CD4-positive, alpha-beta memory T cell (primary cell): Measurements from ENCODE around the gene RNF157. TPM values are rescaled to one million over a fixed set of nuclear protein-coding genes. Genes with fewer than 3 reads are reported as not detected.

Experiments used
- CTCF ChIA-PET: fragments of 350-600 bp; sonication (Branson Sonifier 250); formaldehyde crosslinking; loops from one replicate; lab custom pipeline; 2021; ENCODE audit warnings: inconsistent platforms; ENCODE audit not compliant: partially characterized antibody; lab: Charles Lee
- POLR2A ChIA-PET: fragments of 350-600 bp; sonication (Branson Sonifier 250); formaldehyde crosslinking; loops from one replicate; lab custom pipeline; 2021; ENCODE audit not compliant: partially characterized antibody; lab: Charles Lee
- DNase-seq, 5 donors: peaks; one replicate each; pipeline versions ENCODE4 v3.0.0 to v3.0.0-alpha.2; 2020 to 2022; ENCODE audit warnings: mixed read lengths in 1 of 5
- H3K27ac ChIP-seq: one replicate; pipeline ENCODE4 v1.7.0; 2013; ENCODE audit warnings: low read depth, low read length
- H3K27me3 ChIP-seq: 2 replicates; pipeline ENCODE4 v1.7.0; 2013; ENCODE audit warnings: mild to moderate bottlenecking, low read length, moderate library complexity; ENCODE audit not compliant: insufficient read depth
- H3K36me3 ChIP-seq: 2 replicates; pipeline ENCODE4 v1.7.0; 2013; ENCODE audit warnings: mild to moderate bottlenecking, low read length, moderate library complexity; ENCODE audit not compliant: insufficient read depth
- H3K4me1 ChIP-seq: 2 replicates; pipeline ENCODE4 v1.7.0; 2013; ENCODE audit warnings: mild to moderate bottlenecking, low read length, moderate library complexity; ENCODE audit not compliant: insufficient read depth
- H3K4me3 ChIP-seq, 2 donors: one replicate each; pipeline ENCODE4 v1.7.0; 2013; ENCODE audit warnings: low read length in 2 of 2, mild to moderate bottlenecking in 1 of 2
- H3K9me3 ChIP-seq, 2 donors: one replicate each; pipeline ENCODE4 v1.7.0; 2013; ENCODE audit warnings: low read length in 2 of 2, control low read depth in 1 of 2; ENCODE audit not compliant: control insufficient read depth in 1 of 2
- H3K27ac Mint-ChIP-seq, 7 donors: one replicate each; pipeline ENCODE4 v1.8.0; 2020 to 2021; ENCODE audit warnings: mixed read lengths in 7 of 7, mild to moderate bottlenecking in 6 of 7, inconsistent platforms in 3 of 7, moderate library complexity in 3 of 7
- H3K27me3 Mint-ChIP-seq, 2 donors: one replicate each; pipeline ENCODE4 v1.8.0; 2020 to 2021; ENCODE audit warnings: mixed read lengths in 2 of 2
- H3K36me3 Mint-ChIP-seq, 2 donors: one replicate each; pipeline ENCODE4 v1.8.0; 2020 to 2021; ENCODE audit warnings: mixed read lengths in 2 of 2, inconsistent platforms in 1 of 2, mild to moderate bottlenecking in 1 of 2
- H3K4me1 Mint-ChIP-seq, 4 donors: one replicate each; pipeline ENCODE4 v1.8.0; 2020 to 2021; ENCODE audit warnings: mixed read lengths in 4 of 4, mild to moderate bottlenecking in 1 of 4
- H3K4me3 Mint-ChIP-seq, 8 donors: one replicate each; pipeline ENCODE4 v1.8.0; 2020 to 2021; ENCODE audit warnings: mixed read lengths in 8 of 8, mild to moderate bottlenecking in 7 of 8, moderate library complexity in 6 of 8, inconsistent platforms in 3 of 8
- H3K9me3 Mint-ChIP-seq, 8 donors: one replicate each; pipeline ENCODE4 v1.8.0; 2020 to 2021; ENCODE audit warnings: mixed read lengths in 8 of 8, mild to moderate bottlenecking in 5 of 8, inconsistent platforms in 3 of 8, moderate library complexity in 1 of 8
- intact Hi-C: fragments of 100-400 bp; cut with micrococcal nuclease; formaldehyde crosslinking; loops from one replicate; pipeline ENCODE4 v1.15.1; 2023
- polyA plus RNA-seq, 2 donors: library from polyadenylated mRNA; unstranded; fragments of 300-500 nt; fragmentation: Illumina TruSeq; gene quantifications; one replicate each; pipeline ENCODE4 v1.2.3, GENCODE V29; 2021
- total RNA-seq, 2 experiments: library from RNA; stranded (reverse); gene quantifications; one replicate each; pipeline ENCODE4 v1.2.3, GENCODE V29; 2021

Gene RNF157
- total and polyA plus RNA-seq, 4 experiments from 2014 or later: 4.0 to 22.5 (median 20.0) TPM

GRCh38 chr17:76159157-76159556, 81.1 kb downstream of the RNF157 start:
- Histone ChIP-seq H3K36me3 (peaks cover 27% of the 10 kb centered on the region), H3K27me3 (no peaks in the 10 kb centered on the region), H3K9me3 (no peaks in the 10 kb centered on the region), H3K4me1 (no peaks in the 10 kb centered on the region), H3K27ac (no peak overlapping the region), H3K4me3 (no peak overlapping the region)
- Mint-ChIP-seq H3K27ac (peak overlapping the region in 4 of 7 donors; percentile 27 to 69 (median 33)), H3K4me1 (peaks cover 2 to 6% (median 5%) of the 10 kb centered on the region in 4 donors), H3K9me3 (peaks cover 0 to 2% (median 0%) of the 10 kb centered on the region in 8 donors), H3K36me3 (peaks cover 60 to 67% of the 10 kb centered on the region in 2 donors), H3K27me3 (no peaks in the 10 kb centered on the region), H3K4me3 (no peak overlapping the region)
- CTCF ChIA-PET: interaction anchor here (0.9 kb wide), 1 partner anchor 120 kb away, joined by 3 read pairs; no protein-coding TSS in a partner anchor
- intact Hi-C loops: no loop called here
- DNase-seq: no peak
- POLR2A ChIA-PET: interaction anchor here (0.6 to 3.4 kb wide), 6 partner anchors 7 to 21 kb away, joined by 3 to 14 read pairs (median 4); no protein-coding TSS in a partner anchor

- peaks cover 4% of the 10 kb centered on the region for H3K4me1 ChIP-seq
- intact Hi-C loops: no loop called here
- H3K27me3 Mint-ChIP-seq: no peaks in the 10 kb centered on the region
- no peaks in the 10 kb centered on the region for H3K27me3 ChIP-seq
- H3K4me1 Mint-ChIP-seq: peaks cover 8 to 19% (median 15%) of the 10 kb centered on the region in 4 donors
- no peak for DNase-seq
- H3K9me3 ChIP-seq: no peaks in the 10 kb centered on the region
- ChIA-PET POLR2A (interaction anchor here (1.2 to 3.4 kb wide), 3 partner anchors 9 to 22 kb away, joined by 4 to 15 read pairs (median 14); no protein-coding TSS in a partner anchor), CTCF (interaction anchor here (1.2 to 18.1 kb wide), 2 partner anchors 21 to 36 kb away, joined by 3 to 214 read pairs; no protein-coding TSS in a partner anchor)
- H3K9me3 Mint-ChIP-seq: peaks cover 0 to 2% (median 0%) of the 10 kb centered on the region in 8 donors
- no peak overlapping the region for H3K4me3 Mint-ChIP-seq
- H3K27ac ChIP-seq: no peak overlapping the region
- peaks cover 33% of the 10 kb centered on the region for H3K36me3 ChIP-seq
- peak overlapping the region in 4 of 7 donors; percentile 9 to 80 (median 56) for H3K27ac Mint-ChIP-seq
- H3K4me3 ChIP-seq: no peak overlapping the region
- peaks cover 61 to 65% of the 10 kb centered on the region in 2 donors for H3K36me3 Mint-ChIP-seq
These were observed 82.5 kb downstream of the RNF157 start for GRCh38 chr17:76157759-76158158.

GRCh38 chr17:76156662-76156991, 83.7 kb downstream of the RNF157 start:
- no peak overlapping the region for H3K4me3 ChIP-seq
- ChIA-PET POLR2A (interaction anchor here (3.0 to 8.1 kb wide), 2 partner anchors 11 to 22 kb away, joined by 15 to 91 read pairs; no protein-coding TSS in a partner anchor), CTCF (interaction anchor here (0.9 to 18.1 kb wide), 3 partner anchors 22 to 123 kb away, joined by 3 to 214 read pairs (median 4); no protein-coding TSS in a partner anchor)
- intact Hi-C loops: no loop called here
- H3K36me3 Mint-ChIP-seq: peaks cover 58 to 72% of the 10 kb centered on the region in 2 donors
- no peak for DNase-seq
- no peak overlapping the region for H3K4me3 Mint-ChIP-seq
- H3K9me3 ChIP-seq: no peaks in the 10 kb centered on the region
- H3K36me3 ChIP-seq: peaks cover 33% of the 10 kb centered on the region
- H3K27me3 ChIP-seq: no peaks in the 10 kb centered on the region
- H3K27me3 Mint-ChIP-seq: no peaks in the 10 kb centered on the region
- peaks cover 15% of the 10 kb centered on the region for H3K4me1 ChIP-seq
- H3K27ac Mint-ChIP-seq: peak overlapping the region in 2 of 7 donors; percentile 61 to 62
- no peak overlapping the region for H3K27ac ChIP-seq
- peaks cover 0 to 2% (median 0%) of the 10 kb centered on the region in 8 donors for H3K9me3 Mint-ChIP-seq
- H3K4me1 Mint-ChIP-seq: peaks cover 19 to 30% (median 26%) of the 10 kb centered on the region in 4 donors

GRCh38 chr17:76155988-76156661, 84.2 kb downstream of the RNF157 start:
- H3K27ac Mint-ChIP-seq: peak overlapping the region in 3 of 7 donors; percentile 47 to 73 (median 57)
- peaks cover 23 to 35% (median 30%) of the 10 kb centered on the region in 4 donors for H3K4me1 Mint-ChIP-seq
- peaks cover 0 to 2% (median 0%) of the 10 kb centered on the region in 8 donors for H3K9me3 Mint-ChIP-seq
- peaks cover 20% of the 10 kb centered on the region for H3K4me1 ChIP-seq
- H3K36me3 Mint-ChIP-seq: peaks cover 57 to 72% of the 10 kb centered on the region in 2 donors
- POLR2A ChIA-PET: interaction anchor here (0.9 to 8.1 kb wide), 3 partner anchors 10 to 76 kb away, joined by 3 to 91 read pairs (median 15); no protein-coding TSS in a partner anchor
- CTCF ChIA-PET: interaction anchor here (0.6 to 18.1 kb wide), 4 partner anchors 23 to 408 kb away, joined by 3 to 214 read pairs (median 4); no protein-coding TSS in a partner anchor
- H3K4me3 ChIP-seq: no peak overlapping the region
- intact Hi-C loops: no loop called here
- no peaks in the 10 kb centered on the region for H3K9me3 ChIP-seq
- H3K27me3 Mint-ChIP-seq: no peaks in the 10 kb centered on the region
- no peaks in the 10 kb centered on the region for H3K27me3 ChIP-seq
- no peak for DNase-seq
- peaks cover 33% of the 10 kb centered on the region for H3K36me3 ChIP-seq
- no peak overlapping the region for H3K27ac ChIP-seq
- H3K4me3 Mint-ChIP-seq: no peak overlapping the region

GRCh38 chr17:76154936-76155845, 85.1 kb downstream of the RNF157 start:
- no peak for DNase-seq
- no peaks in the 10 kb centered on the region for H3K9me3 ChIP-seq
- peaks cover 0 to 2% (median 0%) of the 10 kb centered on the region in 8 donors for H3K9me3 Mint-ChIP-seq
- H3K27ac ChIP-seq: no peak overlapping the region
- H3K27ac Mint-ChIP-seq: peak overlapping the region in 5 of 7 donors; percentile 12 to 79 (median 47)
- H3K4me3 Mint-ChIP-seq: no peak overlapping the region
- no peak overlapping the region for H3K4me3 ChIP-seq
- peaks cover 58 to 72% of the 10 kb centered on the region in 2 donors for H3K36me3 Mint-ChIP-seq
- no peaks in the 10 kb centered on the region for H3K27me3 Mint-ChIP-seq
- CTCF ChIA-PET: interaction anchor here (0.6 to 18.1 kb wide), 3 partner anchors 24 to 407 kb away, joined by 4 to 214 read pairs (median 4); no protein-coding TSS in a partner anchor
- H3K4me1 ChIP-seq: peaks cover 24% of the 10 kb centered on the region
- H3K4me1 Mint-ChIP-seq: peaks cover 26 to 44% (median 34%) of the 10 kb centered on the region in 4 donors
- POLR2A ChIA-PET: interaction anchor here (0.9 to 8.1 kb wide), 3 partner anchors 9 to 75 kb away, joined by 3 to 91 read pairs (median 15); no protein-coding TSS in a partner anchor
- peaks cover 33% of the 10 kb centered on the region for H3K36me3 ChIP-seq
- no peaks in the 10 kb centered on the region for H3K27me3 ChIP-seq
- intact Hi-C loops: no loop called here

- Histone ChIP-seq H3K4me1 (peaks cover 24% of the 10 kb centered on the region), H3K9me3 (no peaks in the 10 kb centered on the region), H3K4me3 (no peak overlapping the region), H3K27me3 (no peaks in the 10 kb centered on the region), H3K27ac (no peak overlapping the region), H3K36me3 (peaks cover 31% of the 10 kb centered on the region)
- Mint-ChIP-seq H3K4me1 (peaks cover 26 to 44% (median 34%) of the 10 kb centered on the region in 4 donors), H3K9me3 (peaks cover 0 to 2% (median 0%) of the 10 kb centered on the region in 8 donors), H3K27ac (peak overlapping the region; percentile 47 to 79 (median 75)), H3K36me3 (peaks cover 51 to 69% of the 10 kb centered on the region in 2 donors), H3K4me3 (no peak overlapping the region), H3K27me3 (no peaks in the 10 kb centered on the region)
- ChIA-PET CTCF (interaction anchor here (0.8 to 18.1 kb wide), 5 partner anchors 25 to 140 kb away, joined by 3 to 214 read pairs (median 9); no protein-coding TSS in a partner anchor), POLR2A (interaction anchor here (1.1 to 8.1 kb wide), 4 partner anchors 11 to 111 kb away, joined by 4 to 91 read pairs (median 43); partner anchors contain the start of genes FOXJ1 and UBALD2)
- no peak for DNase-seq
- intact Hi-C loops: no loop called here
These were observed 86.0 kb downstream of the RNF157 start for GRCh38 chr17:76154292-76154691.
